ENCODE measurements around the gene DYNLRB1.

Gene DYNLRB1

GRCh38 chr20:34579979-34580940, 64.0 kb downstream of the DYNLRB1 start:
- DNase-seq = peak in 1 of 2 donors; percentile 25

GRCh38 chr20:34581341-34582184, 65.3 kb downstream of the DYNLRB1 start:
- no peak for DNase-seq

GRCh38 chr20:34582221-34582620, 66.0 kb downstream of the DYNLRB1 start:
- no peak for DNase-seq

GRCh38 chr20:34582911-34583310, 66.7 kb downstream of the DYNLRB1 start:
- DNase-seq = no peak

GRCh38 chr20:34583544-34583943, 67.3 kb downstream of the DYNLRB1 start:
- DNase-seq = no peak

- DNase-seq = no peak
Measured at GRCh38 chr20:34585019-34585418, 68.8 kb downstream of the DYNLRB1 start.

GRCh38 chr20:34586488-34587163, 70.4 kb downstream of the DYNLRB1 start:
- DNase-seq = no peak
